Skeletal muscle tissue (tissue), 2 donors: ENCODE measurements around the gene TRIM59. TPM values are rescaled to one million over a fixed set of nuclear protein-coding genes. Genes with fewer than 3 reads are reported as not detected.

Source experiments
- small RNA-seq: library from RNA; depleted of rRNA; stranded (forward); fragments of <200 nt; gene quantifications from one replicate; pipeline ENCODE3, GENCODE V24; 2014
- total RNA-seq: library from RNA; depleted of rRNA; stranded (reverse); fragments of >200 nt; gene quantifications from one replicate; pipeline ENCODE4 v1.2.3, GENCODE V29; 2014

The TRIM59 gene
- total RNA-seq, 1 donor from 2014 or later, result 6.3 TPM

Small RNAs within 50 kb of the gene (small RNA-seq; reads per million reads assigned to genes)
- gene MIR15B (46.9 reads per million, percentile 95 among the genes with 10 or more reads in this experiment), gene MIR16-2 (15.3 reads per million, percentile 93 among the genes with 10 or more reads in this experiment), gene RNU7-136P (not detected)

Other genes starting within 250 kb of the TRIM59 start
- gene C3orf80, start 224.4 kb downstream of the TRIM59 start, total RNA-seq, result not detected
- gene IFT80, start 50.6 kb downstream of the TRIM59 start, total RNA-seq, result 19.8 TPM
- gene SMC4, start 50.1 kb downstream of the TRIM59 start, total RNA-seq, result 36.5 TPM
- 25.6 TPM for gene KPNA4, start 115.8 kb upstream of the TRIM59 start, total RNA-seq
- not detected for gene ARL14, start 227.4 kb upstream of the TRIM59 start, total RNA-seq